Measurements from ENCODE around the gene UBXN10. TPM values are rescaled to one million over a fixed set of nuclear protein-coding genes. Genes with fewer than 3 reads are reported as not detected.

The UBXN10 gene
- total RNA-seq, 2 experiments from 2014 or later = 0.22 to 0.44 TPM

GRCh38 chr1:20194224-20194623, 8.3 kb downstream of the UBXN10 start:
- ATAC-seq (ENCODE audit: poor library complexity) (no peak), DNase-seq (no peak)
- intact Hi-C loops (cut with DNase I, micrococcal nuclease) = loop anchor here (2.0 to 10.0 kb wide), 2 partner anchors 93 to 219 kb away; partner anchors contain the start of gene PLA2G2A (in 1 of the 2)
- ChIA-PET CTCF (interaction anchor here (1.2 to 2.4 kb wide), 3 partner anchors 29 to 219 kb away, joined by 3 to 9 read pairs (median 9); no protein-coding TSS in a partner anchor), POLR2A (no interaction called here)
- no peak overlapping the region for H3K27ac ChIP-seq (ENCODE audit: low read depth in 1 of 2, low read length in 2 of 2)
- Mint-ChIP-seq H3K4me3 (no peak overlapping the region), H3K9me3 (no peaks in the 10 kb centered on the region), H3K36me3 (ENCODE audit: low read depth) (no peaks in the 10 kb centered on the region), H3K4me1 (ENCODE audit: low read depth) (no peaks in the 10 kb centered on the region), H3K27me3 (peaks cover 5% of the 10 kb centered on the region), H3K27ac (no peak overlapping the region)
- H3K4me3 ChIP-seq (ENCODE audit: low read length) = no peak overlapping the region
- no peaks in the 10 kb centered on the region for H3K9me3 ChIP-seq (ENCODE audit: control insufficient read depth in 1 of 2, insufficient read depth in 1 of 2, low read length in 2 of 2)
- H3K27me3 ChIP-seq (ENCODE audit: control insufficient read depth in 1 of 2, insufficient read depth in 2 of 2, low read length in 2 of 2) = peaks cover 0 to 2% of the 10 kb centered on the region in 2 experiments
- TF ChIP-seq CTCF (IDR thresholded peaks at IDR 0.05) = no peak
- H3K4me1 ChIP-seq (ENCODE audit: insufficient read depth, low read length) = peaks cover 4% of the 10 kb centered on the region
- H3K36me3 ChIP-seq (ENCODE audit: insufficient read depth, low read length) = no peaks in the 10 kb centered on the region

- no peaks in the 10 kb centered on the region for H3K9me3 ChIP-seq (ENCODE audit: control insufficient read depth in 1 of 2, insufficient read depth in 1 of 2, low read length in 2 of 2)
- Mint-ChIP-seq H3K27ac (no peak overlapping the region), H3K9me3 (no peaks in the 10 kb centered on the region), H3K4me1 (ENCODE audit: low read depth) (no peaks in the 10 kb centered on the region), H3K27me3 (peaks cover 5% of the 10 kb centered on the region), H3K36me3 (ENCODE audit: low read depth) (no peaks in the 10 kb centered on the region), H3K4me3 (no peak overlapping the region)
- ATAC-seq (ENCODE audit: poor library complexity) (peak; percentile 67), DNase-seq (peak; percentile 59 to 83 (median 70))
- POLR2A ChIA-PET = no interaction called here
- TF ChIP-seq CTCF (IDR thresholded peaks at IDR 0.05) = peak; percentile 72
- H3K36me3 ChIP-seq (ENCODE audit: insufficient read depth, low read length) = no peaks in the 10 kb centered on the region
- intact Hi-C loops (cut with DNase I, micrococcal nuclease) = loop anchor here (1.0 to 10.0 kb wide), 7 partner anchors 43 to 297 kb away; partner anchors contain the start of gene PLA2G2A (in 1 of the 2)
- H3K27ac ChIP-seq (ENCODE audit: low read depth in 1 of 2, low read length in 2 of 2) = no peak overlapping the region
- no peak overlapping the region for H3K4me3 ChIP-seq (ENCODE audit: low read length)
- peaks cover 4% of the 10 kb centered on the region for H3K4me1 ChIP-seq (ENCODE audit: insufficient read depth, low read length)
- CTCF ChIA-PET = interaction anchor here (0.8 to 2.4 kb wide), 9 partner anchors 12 to 277 kb away, joined by 3 to 9 read pairs (median 4); no protein-coding TSS in a partner anchor
- peaks cover 0 to 2% of the 10 kb centered on the region in 2 experiments for H3K27me3 ChIP-seq (ENCODE audit: control insufficient read depth in 1 of 2, insufficient read depth in 2 of 2, low read length in 2 of 2)
Measured at GRCh38 chr1:20194757-20195461, 9.0 kb downstream of the UBXN10 start.

- Mint-ChIP-seq H3K9me3 (no peaks in the 10 kb centered on the region), H3K27ac (no peak overlapping the region), H3K4me1 (ENCODE audit: low read depth) (no peaks in the 10 kb centered on the region), H3K4me3 (no peak overlapping the region), H3K36me3 (ENCODE audit: low read depth) (no peaks in the 10 kb centered on the region), H3K27me3 (peaks cover 5% of the 10 kb centered on the region)
- H3K27ac ChIP-seq (ENCODE audit: low read depth in 1 of 2, low read length in 2 of 2) = no peak overlapping the region
- ATAC-seq (ENCODE audit: poor library complexity) = no peak
- peaks cover 0 to 2% of the 10 kb centered on the region in 2 experiments for H3K27me3 ChIP-seq (ENCODE audit: control insufficient read depth in 1 of 2, insufficient read depth in 2 of 2, low read length in 2 of 2)
- no peak for DNase-seq
- TF ChIP-seq CTCF (IDR thresholded peaks at IDR 0.05) = no peak
- peaks cover 4% of the 10 kb centered on the region for H3K4me1 ChIP-seq (ENCODE audit: insufficient read depth, low read length)
- POLR2A ChIA-PET = no interaction called here
- CTCF ChIA-PET = interaction anchor here (0.8 to 2.4 kb wide), 8 partner anchors 12 to 278 kb away, joined by 3 to 9 read pairs (median 4); no protein-coding TSS in a partner anchor
- no peaks in the 10 kb centered on the region for H3K9me3 ChIP-seq (ENCODE audit: control insufficient read depth in 1 of 2, insufficient read depth in 1 of 2, low read length in 2 of 2)
- intact Hi-C loops (cut with DNase I, micrococcal nuclease) = loop anchor here (1.0 to 10.0 kb wide), 7 partner anchors 43 to 297 kb away; partner anchors contain the start of gene PLA2G2A (in 1 of the 2)
- no peak overlapping the region for H3K4me3 ChIP-seq (ENCODE audit: low read length)
- no peaks in the 10 kb centered on the region for H3K36me3 ChIP-seq (ENCODE audit: insufficient read depth, low read length)
Measured at GRCh38 chr1:20195462-20195780, 9.5 kb downstream of the UBXN10 start.

All from CD4-positive, alpha-beta T cell (primary cell).